ENCODE data around the gene QRSL1.

- TF ChIP-seq POLR2A (IDR thresholded peaks at IDR 0.05) (no peak), CTCF (IDR thresholded peaks at IDR 0.05) (no peak)
Measured at GRCh38 chr6:106626485-106626884, 2.9 kb upstream of the QRSL1 start.
